Adrenal gland (tissue), 12 donors: ENCODE data around the gene PLG. TPM values are rescaled to one million over a fixed set of nuclear protein-coding genes. Genes with fewer than 3 reads are reported as not detected.
A peak's percentile ranks its signal among the peaks of the same experiment; 100 is the strongest.

Experiments
- DNase-seq, 7 donors: peaks; one replicate each; pipeline ENCODE4 v3.0.0-alpha.2; 2019 to 2020
- H3K27ac ChIP-seq, 5 donors: fragments of 200-600 bp; sonication (generic) in 4 of 5; 1 replicate in 3 of 5; 2 replicates in 2 of 5; pipeline versions ENCODE4 v1.5.1 to v1.8.0; 2016 to 2020; ENCODE audit warnings: mild to moderate bottlenecking in 1 of 5
- H3K27me3 ChIP-seq: fragments of 200-600 bp; 2 replicates; pipeline ENCODE4 v1.8.0; 2021
- H3K36me3 ChIP-seq, 2 donors: fragments of 200-600 bp; replicated peaks in 1 of 2; 1 replicate in 1 of 2; 2 replicates in 1 of 2; pipeline versions ENCODE4 v1.5.1 to v1.8.0; 2018 to 2022
- H3K4me1 ChIP-seq, 2 donors: fragments of 200-600 bp; replicated peaks in 1 of 2; 1 replicate in 1 of 2; 2 replicates in 1 of 2; pipeline versions ENCODE4 v1.5.1 to v1.8.0; 2018 to 2021
- H3K4me3 ChIP-seq, 4 donors: fragments of 200-600 bp; sonication (generic) in 3 of 4; one replicate each; pipeline ENCODE4 v1.5.1; 2016 to 2018
- H3K9me3 ChIP-seq, 3 donors: fragments of 200-600 bp; sonication (generic) in 1 of 3; replicated peaks in 1 of 3; 1 replicate in 2 of 3; 2 replicates in 1 of 3; pipeline versions ENCODE4 v1.5.1 to v1.8.0; 2016 to 2021
- CTCF ChIP-seq, 6 experiments: fragments of 450-650 bp in 4 of 6; fragments of 200-600 bp in 2 of 6; sonication (generic) in 1 of 6; IDR thresholded peaks; 1 replicate in 5 of 6; 2 replicates in 1 of 6; pipeline versions ENCODE4 v1.5.1 to v1.8.0; 2016 to 2021; ENCODE audit warnings: antibody characterized with exemption in 6 of 6, mild to moderate bottlenecking in 2 of 6, moderate library complexity in 1 of 6
- POLR2A ChIP-seq, 2 donors: fragments of 450-650 bp; IDR thresholded peaks; one replicate each; pipeline ENCODE4 v1.6.1; 2017; ENCODE audit warnings: antibody characterized with exemption in 2 of 2, mild to moderate bottlenecking in 2 of 2, moderate library complexity in 1 of 2
- WGBS, 4 donors: extraction: QIAGEN DNeasy Blood & Tissue Kit in 2 of 4; methylation state at CpG; one replicate each; pipeline versions ENCODE4 v1.1.5 to v1.1.7; 2013 to 2017; 5-methylcytosine and 5-hydroxymethylcytosine counted together
- intact Hi-C, 2 donors: fragments of 100-400 bp; cut with DNase I; formaldehyde crosslinking; loops; one replicate each; pipeline versions ENCODE4 v1.14.1 to v1.15.0; 2022 to 2023
- polyA plus RNA-seq, 3 donors: library from polyadenylated mRNA; stranded (reverse); fragments of 200-250 nt in 2 of 3; fragments of 350-450 nt in 1 of 3; fragmentation: Illumina TruSeq in 1 of 3; extraction: RNeasy Lipid Tissue Mini Kit (QIAGEN cat#74804) in 1 of 3; gene quantifications; one replicate each; pipeline ENCODE4 v1.2.3, GENCODE V29; 2013 to 2014
- total RNA-seq, 9 donors: library from RNA; depleted of rRNA in 4 of 9; stranded (reverse); fragments of >200 nt in 4 of 9; fragments of 120-200 nt in 1 of 9; fragmentation: NEBNext Ultra II Directional in 1 of 9; extraction: Animal tissue kit (Norgen Biotek cat#: 25700) in 1 of 9; gene quantifications; one replicate each; pipeline versions ENCODE4 v1.1.0 to v1.2.4, GENCODE V29; 2013 to 2023
- donor health status: healthy with polysubstance abuse.
- donor health status: Bipolar disorder and iron deficiency.
- donor health status: DM: yes; HTN: yes; CAD: no.
- donor health status: DM: no; HTN: no; CAD: no.
- donor health status: DM: no; HTN: no; CAD: no.
- donor health status: DM: yes; HTN: yes; CAD: no.

The PLG gene
- total and polyA plus RNA-seq, 12 donors = 0.72 to 1.1 (median 0.80) TPM; not detected in 8

GRCh38 chr6:160733050-160733646 lies 31.1 kb downstream of the PLG start:
- H3K9me3 ChIP-seq = no peaks in the 10 kb centered on the region
- no peak overlapping the region for H3K4me3 ChIP-seq
- H3K27me3 ChIP-seq = peaks cover 3% of the 10 kb centered on the region
- peak; percentile 58 to 71 (median 68) for TF ChIP-seq CTCF (IDR thresholded peaks at IDR 0.05)
- no peak for TF ChIP-seq POLR2A (IDR thresholded peaks at IDR 0.05)
- WGBS, 4 donors = 27 to 31% (median 30%) methylated on average over 7 to 8 of the region's 8 CpGs
- peak; percentile 33 to 73 (median 54) for DNase-seq
- no peak overlapping the region for H3K27ac ChIP-seq
- H3K36me3 ChIP-seq = no peaks in the 10 kb centered on the region
- H3K4me1 ChIP-seq = no peaks in the 10 kb centered on the region
- intact Hi-C loops = loop anchor here in 1 of 2 donors (5.0 to 10.0 kb wide), 2 partner anchors 192 to 639 kb away; no protein-coding TSS in a partner anchor

GRCh38 chr6:160734627-160735026 lies 32.6 kb downstream of the PLG start:
- 91 to 95% (median 93%) methylated on average over 1 of the region's 1 CpG for WGBS, 4 donors
- TF ChIP-seq POLR2A (IDR thresholded peaks at IDR 0.05) (no peak), CTCF (IDR thresholded peaks at IDR 0.05) (no peak)
- Histone ChIP-seq H3K4me3 (no peak overlapping the region), H3K4me1 (no peaks in the 10 kb centered on the region), H3K27ac (no peak overlapping the region), H3K27me3 (peaks cover 3% of the 10 kb centered on the region), H3K9me3 (no peaks in the 10 kb centered on the region), H3K36me3 (no peaks in the 10 kb centered on the region)
- no peak for DNase-seq
- intact Hi-C loops = loop anchor here in 1 of 2 donors (5.0 to 10.0 kb wide), 2 partner anchors 190 to 638 kb away; no protein-coding TSS in a partner anchor

- Histone ChIP-seq H3K9me3 (no peaks in the 10 kb centered on the region), H3K4me1 (no peaks in the 10 kb centered on the region), H3K4me3 (no peak overlapping the region), H3K27ac (no peak overlapping the region), H3K27me3 (peaks cover 3% of the 10 kb centered on the region), H3K36me3 (no peaks in the 10 kb centered on the region)
- no peak for TF ChIP-seq CTCF (IDR thresholded peaks at IDR 0.05)
- TF ChIP-seq POLR2A (IDR thresholded peaks at IDR 0.05) = no peak
- WGBS, 4 donors = 49 to 65% (median 62%) methylated on average over 3 of the region's 3 CpGs
- intact Hi-C loops = loop anchor here in 1 of 2 donors (10.0 kb wide), 1 partner anchor 189 kb away; no protein-coding TSS in a partner anchor
- DNase-seq = no peak
Measured at GRCh38 chr6:160735523-160735922, 33.5 kb downstream of the PLG start.

GRCh38 chr6:160737934-160738333 lies 35.9 kb downstream of the PLG start:
- no peaks in the 10 kb centered on the region for H3K4me1 ChIP-seq
- H3K36me3 ChIP-seq = no peaks in the 10 kb centered on the region
- TF ChIP-seq POLR2A (IDR thresholded peaks at IDR 0.05) = no peak
- TF ChIP-seq CTCF (IDR thresholded peaks at IDR 0.05) = no peak
- intact Hi-C loops = loop anchor here in 1 of 2 donors (10.0 kb wide), 1 partner anchor 187 kb away; no protein-coding TSS in a partner anchor
- no peak overlapping the region for H3K4me3 ChIP-seq
- no peak for DNase-seq
- no peaks in the 10 kb centered on the region for H3K9me3 ChIP-seq
- H3K27me3 ChIP-seq = no peaks in the 10 kb centered on the region
- H3K27ac ChIP-seq = no peak overlapping the region
- WGBS, 4 donors = 82 to 89% (median 84%) methylated on average over 5 of the region's 5 CpGs
